Raji (cell line): ENCODE measurements around the gene NELL1.

Source experiments
- POLR2A ChIP-seq: IDR thresholded peaks from 2 replicates; pipeline ENCODE4 v1.6.1; 2011; ENCODE audit warnings: low read depth, low read length, control low read depth; ENCODE audit not compliant: insufficient read depth

Gene NELL1

DNA sequence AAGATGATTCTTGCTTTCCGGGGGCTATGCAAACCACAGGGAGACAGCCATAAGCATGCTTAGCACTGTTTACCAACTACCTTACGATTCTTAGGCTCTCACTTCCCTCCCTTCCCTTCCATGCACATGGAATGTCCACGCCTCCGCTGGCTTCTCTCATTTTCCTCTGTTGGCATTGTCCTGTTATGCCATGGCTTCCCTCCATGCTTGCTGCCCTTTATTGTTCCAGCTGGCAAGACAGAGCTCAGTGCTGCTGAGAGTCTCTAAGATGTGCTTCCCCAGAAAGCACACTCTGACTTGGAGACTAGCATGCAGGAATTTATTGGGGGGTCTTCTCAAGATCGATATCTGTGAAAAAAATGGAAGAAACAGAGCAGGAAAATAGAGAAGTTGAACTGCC, 379.2 kb downstream of the NELL1 start:
- no peak for TF ChIP-seq POLR2A

DNA sequence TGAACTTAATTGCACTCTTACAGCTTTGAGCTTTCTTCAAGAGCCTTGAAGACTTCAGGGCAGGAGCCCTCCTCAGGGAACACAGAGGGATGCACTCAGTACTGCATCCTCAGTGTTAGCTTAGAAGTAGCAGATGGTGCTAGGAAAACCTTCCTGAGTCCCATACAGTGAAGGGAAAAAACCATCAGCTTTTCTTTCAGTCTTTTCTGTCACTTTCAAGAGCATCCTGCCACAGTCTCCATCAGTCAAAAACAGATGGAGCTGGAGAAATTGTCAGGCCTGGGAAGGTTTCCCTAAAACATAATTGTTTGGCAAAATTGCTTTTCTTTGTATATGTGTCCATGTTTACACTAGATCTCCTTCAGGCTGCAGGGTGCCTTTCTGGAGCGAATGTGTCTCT, 384.1 kb downstream of the NELL1 start:
- no peak for TF ChIP-seq POLR2A

DNA sequence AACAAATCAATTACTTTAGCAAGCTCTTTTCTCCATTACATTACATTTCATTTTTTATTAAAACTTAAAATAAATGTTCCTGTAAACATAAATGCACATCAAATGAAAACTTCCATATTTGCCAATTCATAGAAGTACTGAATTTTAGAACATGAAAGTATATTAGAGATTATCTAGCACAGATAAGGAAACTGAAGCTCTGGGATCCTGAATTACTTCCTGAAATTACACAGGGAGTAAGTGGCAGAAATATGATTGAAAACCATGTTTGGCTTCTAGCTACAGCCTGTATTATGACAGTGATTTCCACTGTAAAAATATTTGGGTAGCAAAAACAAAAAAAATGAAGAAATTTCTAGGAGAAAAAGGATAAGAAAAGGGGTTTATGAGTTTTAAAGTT, 387.3 kb downstream of the NELL1 start:
- no peak for TF ChIP-seq POLR2A

DNA sequence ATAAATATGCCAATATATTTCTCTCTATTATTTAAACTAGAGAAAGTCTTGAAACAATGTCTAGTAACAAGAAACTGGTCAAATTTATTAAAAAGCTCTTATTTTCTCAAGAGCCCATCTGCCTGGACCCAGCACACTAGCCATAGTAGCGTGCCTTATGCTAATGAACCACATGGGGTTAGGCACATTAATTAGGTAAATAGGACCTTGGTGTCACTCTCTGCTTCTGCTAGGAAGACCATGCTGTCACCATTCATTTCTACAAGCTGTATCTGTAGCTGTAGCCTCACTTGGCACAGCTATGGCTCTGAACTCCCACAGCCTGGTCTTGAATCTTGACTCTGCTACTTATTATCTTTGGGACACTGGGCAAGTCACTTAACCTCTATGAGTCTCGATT, 390.5 kb downstream of the NELL1 start:
- no peak for TF ChIP-seq POLR2A

DNA sequence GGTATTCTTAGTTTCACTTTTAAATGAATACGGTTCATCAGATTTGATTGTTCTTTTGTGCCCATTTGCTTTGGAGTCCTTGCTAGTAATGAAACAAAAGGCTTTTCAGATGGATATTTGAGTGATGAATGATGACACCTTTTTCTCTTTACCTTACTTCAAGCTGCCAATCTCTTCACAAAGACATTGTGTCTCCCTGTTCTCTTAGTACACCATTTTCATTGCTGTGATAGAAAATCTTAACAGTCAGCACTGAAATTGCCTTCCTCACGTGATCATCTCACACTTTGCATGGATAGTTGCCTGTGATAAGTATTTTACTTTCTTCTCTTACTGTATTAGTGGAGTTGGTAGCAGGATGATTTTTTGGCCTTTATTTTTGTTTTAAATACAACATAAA, 396.6 kb downstream of the NELL1 start:
- no peak for TF ChIP-seq POLR2A

DNA sequence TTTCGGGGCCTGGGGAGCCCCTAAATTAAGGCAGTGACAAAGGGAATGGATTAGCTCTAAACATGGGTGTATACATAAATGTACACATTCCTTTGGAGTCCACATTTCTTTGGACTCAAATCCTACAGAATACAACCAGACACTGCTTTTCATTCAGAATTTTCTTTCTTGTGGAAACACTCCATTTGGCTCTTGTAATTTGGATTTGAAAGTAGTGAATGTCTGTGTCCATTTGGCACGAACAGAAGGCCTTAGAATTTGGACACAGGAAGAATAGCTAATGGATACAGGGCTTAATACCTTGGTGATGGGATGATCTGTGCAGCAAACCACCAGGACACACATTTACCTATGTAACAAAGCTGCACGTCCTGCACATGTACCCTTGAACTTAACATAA, 399.5 kb downstream of the NELL1 start:
- TF ChIP-seq POLR2A = no peak

DNA sequence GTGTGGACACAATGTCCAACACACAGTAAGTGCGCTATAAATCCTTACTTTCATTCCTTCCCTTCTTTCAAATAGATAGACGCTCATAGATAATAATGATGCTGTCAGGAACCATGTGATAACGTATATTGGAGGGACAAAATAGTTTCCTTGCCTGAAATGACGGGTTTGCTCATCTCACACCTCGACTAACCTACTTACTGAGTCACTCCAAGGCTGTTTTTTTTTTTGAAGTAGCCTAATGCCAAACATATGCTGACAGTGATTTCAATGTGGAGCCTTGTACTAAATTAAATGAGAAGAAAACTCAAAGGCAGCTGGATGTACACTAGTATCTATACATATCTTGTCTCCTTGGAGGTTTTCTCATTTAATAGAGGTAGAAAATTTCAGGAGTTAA, 400.5 kb downstream of the NELL1 start:
- no peak for TF ChIP-seq POLR2A

DNA sequence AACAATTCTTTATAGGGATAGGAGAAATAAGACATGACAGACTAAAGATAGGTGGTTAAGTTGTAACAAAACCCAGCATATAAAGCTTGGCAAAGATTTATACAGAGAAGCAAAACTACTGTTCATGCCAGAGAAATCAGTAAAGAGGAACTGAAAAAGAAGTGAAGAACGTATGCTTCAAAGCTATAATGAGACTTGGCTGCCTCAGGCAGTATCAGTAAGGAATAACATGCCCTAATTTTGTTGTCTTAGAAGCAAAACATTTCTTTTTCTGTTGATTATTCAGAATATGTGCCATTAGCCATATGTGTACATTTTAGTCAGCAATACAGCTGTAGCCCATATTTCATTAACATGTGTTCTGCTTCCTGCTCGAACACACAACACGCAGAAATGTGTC, 403.2 kb downstream of the NELL1 start:
- no peak for TF ChIP-seq POLR2A

DNA sequence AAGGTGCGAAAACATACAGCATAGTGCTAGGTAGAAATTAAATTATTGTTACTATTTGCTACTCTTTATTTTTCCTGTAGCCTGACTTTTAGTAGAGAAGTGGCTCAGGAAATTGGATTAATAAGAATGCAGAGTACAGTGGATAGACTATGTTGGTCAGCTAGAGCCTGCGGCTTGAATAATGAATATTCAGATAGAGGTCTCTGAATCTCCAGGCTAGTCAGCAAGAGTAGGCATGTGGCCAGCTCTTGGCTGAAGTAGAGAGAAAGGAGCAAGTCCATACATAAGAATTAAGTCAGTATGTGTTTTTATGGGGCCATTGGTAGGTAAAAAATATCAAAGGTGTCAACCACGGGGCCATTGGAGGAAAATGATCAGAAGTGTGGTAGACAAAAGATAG, 413.5 kb downstream of the NELL1 start:
- no peak for TF ChIP-seq POLR2A

DNA sequence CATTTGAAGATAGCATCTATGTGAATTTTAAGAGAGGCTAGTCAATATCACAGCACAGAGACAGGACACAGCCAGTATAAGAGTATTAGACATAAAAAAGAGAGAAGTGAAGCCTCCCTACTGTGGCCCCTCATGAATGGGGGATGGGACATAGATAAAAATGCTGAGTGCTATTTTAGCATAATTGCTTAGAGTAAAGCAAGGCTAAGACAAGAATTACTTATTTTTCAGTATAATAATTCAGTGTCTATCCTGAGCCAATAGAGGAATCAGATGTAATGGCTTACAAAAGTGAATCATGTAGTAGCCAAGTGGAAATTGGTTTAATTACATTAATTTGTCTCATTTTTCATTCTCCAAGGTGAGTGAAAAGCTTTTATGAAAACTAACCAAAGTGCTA, 419.5 kb downstream of the NELL1 start:
- no peak for TF ChIP-seq POLR2A

DNA sequence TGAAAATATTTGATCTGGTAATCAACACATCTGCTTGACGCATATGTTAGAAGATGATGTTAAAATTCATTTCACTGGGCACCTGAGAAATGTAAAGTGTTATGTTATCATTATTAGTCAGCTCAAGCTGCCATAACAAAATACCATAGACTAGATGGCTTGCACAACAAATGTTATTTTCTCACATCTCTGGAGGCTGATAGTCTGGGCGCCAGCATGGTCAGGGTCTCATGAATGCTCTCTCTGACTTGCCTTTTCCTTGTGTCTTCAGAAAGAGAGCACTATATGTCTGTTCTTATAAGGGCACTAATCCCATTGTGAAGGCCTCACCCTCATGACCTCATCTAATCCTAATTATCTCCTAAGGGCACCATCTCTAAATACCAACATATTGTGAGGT, 435.3 kb downstream of the NELL1 start:
- TF ChIP-seq POLR2A = no peak

DNA sequence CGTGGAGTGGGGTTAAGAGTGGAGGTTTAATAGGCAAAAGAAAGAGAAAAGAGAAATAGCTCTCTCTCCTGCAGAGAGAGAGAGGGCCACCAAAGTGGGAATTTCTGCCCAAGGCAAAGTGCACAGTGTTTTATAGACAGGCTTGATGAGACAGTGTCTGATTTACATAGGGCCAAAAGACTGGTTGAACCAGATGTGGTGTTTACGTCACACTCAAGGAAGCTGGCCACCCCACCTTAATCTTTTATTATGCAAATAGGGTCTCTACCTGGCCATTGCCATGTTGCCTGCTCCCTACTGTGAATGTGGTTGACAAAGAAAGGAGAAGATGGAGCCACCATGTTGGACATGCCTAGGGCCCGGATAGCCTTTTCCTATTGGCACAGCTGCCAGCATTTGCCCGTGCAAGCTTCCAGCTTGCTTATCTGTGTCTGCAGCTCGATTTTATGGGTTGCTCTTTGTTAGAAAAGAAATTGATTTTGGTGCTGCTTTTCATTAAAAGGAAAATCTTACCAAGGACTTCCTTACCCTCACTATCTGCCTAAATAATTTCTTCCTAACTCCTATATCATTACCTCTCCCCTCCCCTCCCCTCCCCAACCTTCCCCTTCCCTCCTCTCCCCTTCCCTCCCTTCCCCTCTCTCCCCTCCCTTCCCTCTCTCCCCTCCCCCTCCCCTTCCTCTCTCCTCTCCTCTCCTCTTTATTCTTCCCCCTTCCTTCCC, 436.0 kb downstream of the NELL1 start:
- TF ChIP-seq POLR2A = no peak

DNA sequence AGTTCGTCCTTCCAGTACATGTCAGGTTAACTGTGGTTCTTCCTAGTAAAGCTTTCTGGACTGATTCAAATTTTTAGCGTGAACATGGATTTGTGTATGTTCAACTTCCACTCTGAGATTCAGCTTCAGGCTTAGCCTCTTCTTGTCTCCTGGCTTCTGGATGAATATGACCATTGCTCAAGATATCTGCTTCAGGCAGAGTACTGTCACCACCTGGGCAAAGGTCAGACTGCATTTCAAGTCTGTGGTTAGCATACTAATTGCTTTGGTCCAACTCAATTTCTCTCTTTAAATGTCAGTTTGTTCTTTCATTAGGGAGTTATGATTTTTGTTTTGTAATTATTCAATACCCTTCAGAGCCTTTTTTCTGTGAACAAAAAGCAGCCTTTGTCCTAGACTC, 440.0 kb downstream of the NELL1 start:
- no peak for TF ChIP-seq POLR2A

DNA sequence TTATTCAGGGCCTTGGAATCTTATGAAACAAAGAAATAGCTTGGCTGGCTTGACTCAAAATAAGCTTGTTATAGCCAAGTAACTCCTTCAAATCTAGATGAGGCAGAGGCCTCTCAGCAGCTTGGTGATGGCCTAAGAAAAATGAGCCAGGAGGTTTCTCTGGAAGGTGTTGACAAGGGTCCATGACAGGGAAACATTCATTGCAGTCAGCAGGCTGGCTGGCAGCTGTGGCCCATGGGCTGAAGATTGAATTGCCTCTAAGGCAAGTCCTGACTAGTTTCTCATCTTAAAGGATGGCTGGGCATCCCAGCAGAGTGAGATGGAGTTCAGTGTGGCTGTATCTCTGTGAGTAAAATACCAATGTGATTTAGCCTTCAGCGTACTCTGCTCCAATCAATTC, 441.0 kb downstream of the NELL1 start:
- no peak for TF ChIP-seq POLR2A

DNA sequence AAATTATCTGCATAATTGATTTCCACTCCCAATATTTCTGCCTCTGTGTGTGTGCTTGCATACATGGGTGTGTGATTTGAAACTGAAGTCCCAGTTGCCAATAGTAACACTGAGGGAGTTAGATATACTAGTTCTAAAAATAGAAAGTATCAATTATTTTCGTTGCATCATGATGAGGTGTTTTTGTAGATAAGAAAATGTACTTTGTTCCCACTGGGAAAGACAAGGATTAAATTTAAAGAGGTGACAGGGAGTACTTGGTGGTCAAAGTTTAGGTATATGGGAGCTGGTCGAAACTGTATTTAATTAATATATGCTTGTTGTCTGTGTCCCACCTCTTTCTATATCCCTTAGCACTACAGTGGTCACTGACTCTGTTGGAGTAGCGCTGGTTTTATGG, 444.5 kb downstream of the NELL1 start:
- TF ChIP-seq POLR2A = no peak

DNA sequence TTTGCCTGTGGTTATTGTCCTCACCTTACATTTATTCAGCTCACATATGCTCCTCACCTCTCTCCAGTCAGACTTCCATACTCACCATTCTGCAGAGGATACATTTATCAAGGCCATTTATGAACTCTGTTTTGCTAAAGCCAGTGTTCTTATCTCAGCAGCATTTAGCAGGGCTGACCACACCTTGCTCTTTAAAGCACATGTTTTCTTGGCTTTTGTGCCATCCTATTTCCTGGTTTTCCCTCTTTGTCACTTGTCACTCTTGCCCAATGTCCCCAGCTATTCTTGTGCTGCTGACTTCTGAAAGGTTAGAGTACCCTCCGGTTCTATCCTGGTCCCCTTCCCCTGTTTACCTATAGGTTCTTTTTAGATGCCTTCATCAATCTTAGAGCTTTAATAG, 446.6 kb downstream of the NELL1 start:
- no peak for TF ChIP-seq POLR2A

DNA sequence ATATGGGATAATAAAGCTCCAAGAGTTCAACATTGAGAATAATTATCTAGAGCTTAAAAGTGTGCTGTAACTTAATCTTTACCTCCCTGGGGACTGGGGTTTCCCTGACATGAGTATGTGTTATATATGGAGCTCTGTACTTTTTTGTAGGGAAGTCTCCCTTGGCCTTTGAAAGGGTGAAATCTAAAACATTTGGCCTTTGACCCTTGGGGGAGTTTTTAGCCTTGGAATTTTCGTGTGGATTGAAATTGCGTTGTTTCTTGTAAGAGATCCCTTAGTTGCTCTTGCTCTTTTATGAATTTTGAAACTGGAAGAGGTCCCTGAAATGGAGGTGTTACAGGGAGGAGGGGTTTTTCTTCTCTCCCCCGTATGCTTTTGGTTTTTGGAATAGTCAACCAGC, 450.0 kb downstream of the NELL1 start:
- no peak for TF ChIP-seq POLR2A

DNA sequence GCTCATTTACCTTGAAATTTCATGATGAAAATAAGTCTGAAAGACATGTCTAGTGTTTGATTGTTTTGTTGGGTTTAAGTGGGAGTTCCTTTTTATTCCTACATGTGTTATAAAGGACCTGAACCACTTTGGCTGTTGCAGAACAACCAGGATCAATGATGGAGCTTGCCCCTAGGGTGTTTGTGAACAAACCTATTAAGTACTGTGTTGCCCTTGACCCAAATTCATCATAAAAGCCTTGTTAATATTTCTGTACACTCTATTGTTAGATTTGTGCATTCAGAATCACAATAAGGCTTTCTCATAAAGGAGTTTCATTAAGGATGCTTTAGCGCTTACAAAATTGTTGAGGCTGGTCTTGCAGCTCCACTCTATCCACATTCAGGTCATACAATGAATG, 452.6 kb downstream of the NELL1 start:
- no peak for TF ChIP-seq POLR2A

DNA sequence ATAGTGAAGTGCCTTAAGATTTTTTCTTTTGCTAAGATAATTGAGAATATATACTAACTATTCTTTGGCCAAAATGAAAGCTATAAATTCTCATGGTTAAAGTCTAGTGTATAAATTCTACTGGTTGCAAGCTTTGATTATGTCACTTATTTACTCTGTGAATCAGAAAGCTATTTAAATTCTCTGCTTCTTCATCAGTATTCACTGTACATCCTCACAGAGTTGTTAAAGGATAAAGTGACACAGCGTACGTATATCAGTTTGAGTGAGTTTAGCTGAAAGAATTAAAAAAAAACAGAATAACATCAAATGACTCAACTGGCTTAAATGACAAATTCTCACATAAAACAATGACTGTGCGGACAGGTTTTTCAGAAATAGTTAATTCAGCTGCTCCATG, 453.1 kb downstream of the NELL1 start:
- TF ChIP-seq POLR2A = no peak
